ENCODE data around the gene FILIP1L. TPM values are rescaled to one million over a fixed set of nuclear protein-coding genes. Genes with fewer than 3 reads are reported as not detected.

Gene FILIP1L
- polyA plus RNA-seq, 1 of the 3 experiments (the other 2 are of a cell fraction) = 26.8 TPM

DNA sequence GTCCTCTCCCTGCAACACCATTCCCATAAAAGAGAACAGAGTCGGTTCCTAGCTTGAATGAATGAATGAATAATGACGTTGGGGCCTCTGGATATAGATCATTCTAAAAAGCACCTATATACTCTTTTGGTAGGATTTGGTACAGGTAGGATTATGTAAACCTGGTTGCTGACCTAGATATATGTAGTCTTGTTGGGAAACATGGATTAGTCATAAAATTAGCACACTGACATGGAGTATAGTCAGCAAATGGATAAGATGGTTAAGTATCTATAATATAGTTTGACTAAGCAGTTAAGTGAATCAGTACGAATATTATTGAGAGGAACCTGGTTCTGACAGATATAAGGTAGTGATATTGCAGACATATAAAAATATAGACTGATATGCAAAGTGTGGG, 142.5 kb downstream of the FILIP1L start (continued):
- TF ChIP-seq RAD21 (IDR thresholded peaks at IDR 0.05; ENCODE audit: low read length) = no peak
- no peak for TF ChIP-seq CHD2 (IDR thresholded peaks at IDR 0.05; ENCODE audit: low read length, partially characterized antibody)
- TF ChIP-seq FOXJ3 (CRISPR knock-in tag; IDR thresholded peaks at IDR 0.05) = no peak

DNA sequence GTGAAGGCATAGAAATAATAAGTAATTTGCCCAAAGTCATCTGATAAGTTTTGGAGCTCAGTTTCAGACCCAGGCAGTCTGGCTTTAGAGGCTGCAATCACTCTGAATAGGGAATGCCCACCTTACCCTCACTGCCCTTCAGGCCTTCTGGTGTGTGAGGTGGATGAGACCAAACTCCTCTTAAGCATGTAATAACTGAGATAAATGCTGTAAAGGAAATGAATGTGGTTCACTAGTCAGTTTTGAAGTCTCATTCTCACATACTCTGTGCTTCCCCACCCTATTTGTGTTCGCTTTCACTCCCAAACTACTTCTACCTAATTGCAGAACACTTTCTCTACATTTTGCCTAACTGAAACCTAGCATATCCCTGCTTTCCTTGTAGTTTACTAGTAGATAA, 144.1 kb downstream of the FILIP1L start:
- Histone ChIP-seq H3K9ac (no peak overlapping the region), H3K4me3 (ENCODE audit: low read depth in 2 of 2, low read length in 1 of 2) (no peak overlapping the region), H3K27me3 (ENCODE audit: insufficient read depth) (no peaks in the 10 kb centered on the region), H2AFZ (ENCODE audit: low read depth) (no peak overlapping the region), H3K4me2 (no peak overlapping the region), H3K4me1 (ENCODE audit: control insufficient read depth in 1 of 2, insufficient read depth in 2 of 2, low read depth in 1 of 2, low read length in 1 of 2) (no peaks in the 10 kb centered on the region), H4K20me1 (ENCODE audit: insufficient read depth) (no peaks in the 10 kb centered on the region), H3K9me3 (no peaks in the 10 kb centered on the region), H3K36me3 (replicated peaks in 1 of 2; ENCODE audit: control insufficient read depth in 1 of 2, insufficient read depth in 2 of 2, low read length in 1 of 2) (no peaks in the 10 kb centered on the region), H3K9me2 (no peaks in the 10 kb centered on the region), H3K27ac (ENCODE audit: low read depth in 2 of 2, low read length in 1 of 2) (no peak overlapping the region), H3F3A (replicated peaks; ENCODE audit: insufficient read depth) (no peaks in the 10 kb centered on the region), H3K79me2 (ENCODE audit: insufficient read depth) (no peaks in the 10 kb centered on the region)
- DNase-seq = no peak
- ChIA-PET POLR2A (no interaction called here), CTCF (no interaction called here)
- WGBS (ENCODE audit: low lambda C conversion rate) = 100% methylated on average over 1 of the region's 1 CpG
- no peak for TF ChIP-seq RFX5 (IDR thresholded peaks at IDR 0.05; ENCODE audit: low read length)

DNA sequence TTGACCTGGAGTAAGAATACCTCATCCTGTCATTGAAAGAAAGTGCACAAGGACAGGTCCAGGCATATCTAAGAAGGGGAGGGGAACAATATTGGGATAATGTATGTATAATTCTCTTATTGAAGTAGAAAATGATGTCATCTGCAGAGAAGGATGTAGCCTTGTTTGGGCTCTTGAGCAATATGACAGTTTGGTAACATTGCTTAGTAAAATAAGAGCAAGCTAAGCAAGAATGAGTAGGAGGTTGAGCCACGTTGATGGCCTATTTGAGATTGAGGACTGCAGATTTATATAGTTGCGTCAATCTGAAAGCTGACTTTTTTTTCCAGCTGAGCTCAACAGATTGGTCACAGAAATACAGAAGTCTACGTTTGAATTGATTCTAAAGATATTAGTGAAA, 145.2 kb downstream of the FILIP1L start:
- TF ChIP-seq, protein P1, sequence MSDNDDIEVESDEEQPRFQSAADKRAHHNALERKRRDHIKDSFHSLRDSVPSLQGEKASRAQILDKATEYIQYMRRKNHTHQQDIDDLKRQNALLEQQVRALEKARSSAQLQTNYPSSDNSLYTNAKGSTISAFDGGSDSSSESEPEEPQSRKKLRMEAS (IDR thresholded peaks at IDR 0.05; ENCODE audit: low read depth) = no peak
- TF ChIP-seq ELF1 (IDR thresholded peaks at IDR 0.05) = no peak
- no peak for TF ChIP-seq NRF1 (IDR thresholded peaks at IDR 0.05; ENCODE audit: low read depth, low read length)
- no peak for TF ChIP-seq FOSL2 (IDR thresholded peaks at IDR 0.05; ENCODE audit: borderline replicate concordance, low read depth)
- no peak for TF ChIP-seq FOXJ3 (CRISPR knock-in tag; IDR thresholded peaks at IDR 0.05)
- no peak for TF ChIP-seq MEF2A (IDR thresholded peaks at IDR 0.05; ENCODE audit: borderline replicate concordance, low read depth)
- TF ChIP-seq TEAD4 (IDR thresholded peaks at IDR 0.05; ENCODE audit: borderline replicate concordance, insufficient read depth) = no peak
- no peak overlapping the region for H3K4me2 ChIP-seq
- no peaks in the 10 kb centered on the region for H3K27me3 ChIP-seq (ENCODE audit: insufficient read depth)
- H3K27ac ChIP-seq (ENCODE audit: low read depth in 2 of 2, low read length in 1 of 2) = no peak overlapping the region
- H3K79me2 ChIP-seq (ENCODE audit: insufficient read depth) = no peaks in the 10 kb centered on the region
- 84% methylated on average over 3 of the region's 3 CpGs for WGBS (ENCODE audit: low lambda C conversion rate)
- no peak overlapping the region for H3K4me3 ChIP-seq (ENCODE audit: low read depth in 2 of 2, low read length in 1 of 2)
- H3K9me3 ChIP-seq = no peaks in the 10 kb centered on the region
- no peak overlapping the region for H2AFZ ChIP-seq (ENCODE audit: low read depth)
- no peaks in the 10 kb centered on the region for H3K9me2 ChIP-seq
- POLR2A ChIA-PET = no interaction called here
- no peak overlapping the region for H3K9ac ChIP-seq
- no peaks in the 10 kb centered on the region for H3F3A ChIP-seq (replicated peaks; ENCODE audit: insufficient read depth)
- no peaks in the 10 kb centered on the region for H3K4me1 ChIP-seq (ENCODE audit: control insufficient read depth in 1 of 2, insufficient read depth in 2 of 2, low read depth in 1 of 2, low read length in 1 of 2)
- H3K36me3 ChIP-seq (replicated peaks in 1 of 2; ENCODE audit: control insufficient read depth in 1 of 2, insufficient read depth in 2 of 2, low read length in 1 of 2) = no peaks in the 10 kb centered on the region
- no peaks in the 10 kb centered on the region for H4K20me1 ChIP-seq (ENCODE audit: insufficient read depth)
- DNase-seq = no peak
- CTCF ChIA-PET = no interaction called here

DNA sequence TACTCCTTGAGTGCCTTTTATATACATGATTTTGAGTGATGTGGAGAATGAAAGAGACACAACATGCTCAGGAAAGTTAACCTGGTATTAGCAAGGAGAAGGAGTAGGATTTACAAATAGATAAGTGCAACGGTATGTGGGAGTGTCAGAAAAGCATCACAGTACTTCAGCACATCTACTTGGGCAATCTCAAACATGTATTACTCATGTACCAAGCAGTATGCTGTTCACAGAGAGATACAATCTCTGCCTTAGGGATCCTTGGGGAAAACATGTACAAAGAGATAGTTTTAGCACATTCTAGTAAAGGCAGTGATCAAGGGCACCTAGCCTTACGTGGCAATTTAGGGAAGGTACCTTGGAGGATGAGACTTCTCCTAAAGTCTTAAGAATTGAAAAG, 146.5 kb downstream of the FILIP1L start:
- H4K20me1 ChIP-seq (ENCODE audit: insufficient read depth) = no peaks in the 10 kb centered on the region
- H3K9me3 ChIP-seq = no peaks in the 10 kb centered on the region
- no peak overlapping the region for H3K27ac ChIP-seq (ENCODE audit: low read depth in 2 of 2, low read length in 1 of 2)
- CTCF ChIA-PET = no interaction called here
- H2AFZ ChIP-seq (ENCODE audit: low read depth) = no peak overlapping the region
- no peak for TF ChIP-seq SIN3A (IDR thresholded peaks at IDR 0.05; ENCODE audit: borderline replicate concordance, low read depth, low read length)
- H3K4me2 ChIP-seq = no peak overlapping the region
- WGBS (ENCODE audit: low lambda C conversion rate) = 80% methylated on average over 2 of the region's 2 CpGs
- no peaks in the 10 kb centered on the region for H3K79me2 ChIP-seq (ENCODE audit: insufficient read depth)
- H3K4me1 ChIP-seq (ENCODE audit: control insufficient read depth in 1 of 2, insufficient read depth in 2 of 2, low read depth in 1 of 2, low read length in 1 of 2) = no peaks in the 10 kb centered on the region; a peak in 1 of 4 replicates
- no peak overlapping the region for H3K9ac ChIP-seq
- H3K9me2 ChIP-seq = no peaks in the 10 kb centered on the region
- no peaks in the 10 kb centered on the region for H3K27me3 ChIP-seq (ENCODE audit: insufficient read depth)
- H3K4me3 ChIP-seq (ENCODE audit: low read depth in 2 of 2, low read length in 1 of 2) = no peak overlapping the region
- peaks cover 3% of the 10 kb centered on the region for H3F3A ChIP-seq (replicated peaks; ENCODE audit: insufficient read depth)
- no peak for DNase-seq
- POLR2A ChIA-PET = no interaction called here
- no peaks in the 10 kb centered on the region for H3K36me3 ChIP-seq (replicated peaks in 1 of 2; ENCODE audit: control insufficient read depth in 1 of 2, insufficient read depth in 2 of 2, low read length in 1 of 2)

Data from SK-N-SH (cell line).